ENCODE results near the gene ATP6V0E1.
"Not testable (repeated sequence)": the region's sequence is repeated elsewhere in the genome, so short reads cannot be mapped to it uniquely, and the experiment has no call there.

The ATP6V0E1 gene

DNA sequence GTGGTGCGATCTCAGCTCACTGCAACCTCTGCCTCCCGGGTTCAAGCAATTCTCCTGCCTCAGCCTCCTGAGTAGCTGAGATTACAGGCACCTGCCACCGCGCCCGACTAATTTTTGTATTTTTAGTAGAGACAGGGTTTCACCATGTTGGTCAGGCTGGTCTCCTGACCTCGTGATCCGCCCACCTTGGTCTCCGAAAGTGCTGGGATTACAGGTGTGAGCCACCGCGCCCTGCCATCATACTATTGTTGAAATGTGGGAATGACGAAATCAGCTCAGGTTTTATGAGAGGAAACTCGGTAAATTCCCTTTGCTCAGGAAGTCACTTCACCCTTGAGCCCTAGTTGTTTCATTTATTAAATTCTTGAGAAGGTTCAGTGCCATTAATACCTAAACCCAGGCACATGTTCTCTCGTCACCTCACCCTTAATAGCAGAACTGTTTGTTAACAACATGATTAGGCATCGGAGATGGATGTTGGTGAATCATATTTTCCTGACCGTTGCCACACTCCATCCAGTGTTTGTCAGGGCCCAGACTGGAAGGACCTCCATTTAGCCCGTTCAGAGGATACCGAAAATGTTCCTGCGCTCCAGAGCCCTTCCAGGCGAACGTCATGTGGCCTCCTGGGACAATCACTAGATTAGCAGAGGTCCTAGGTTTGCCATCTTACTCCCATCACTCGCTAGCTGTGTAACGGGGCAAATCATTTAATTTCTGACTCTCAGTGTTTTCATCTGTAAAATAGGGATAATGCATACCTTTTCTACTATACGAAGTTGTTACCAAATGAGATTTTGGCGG is 52.5 kb downstream of the ATP6V0E1 start:
- no peak for DNase-seq (ENCODE audit: low spot score)

DNA sequence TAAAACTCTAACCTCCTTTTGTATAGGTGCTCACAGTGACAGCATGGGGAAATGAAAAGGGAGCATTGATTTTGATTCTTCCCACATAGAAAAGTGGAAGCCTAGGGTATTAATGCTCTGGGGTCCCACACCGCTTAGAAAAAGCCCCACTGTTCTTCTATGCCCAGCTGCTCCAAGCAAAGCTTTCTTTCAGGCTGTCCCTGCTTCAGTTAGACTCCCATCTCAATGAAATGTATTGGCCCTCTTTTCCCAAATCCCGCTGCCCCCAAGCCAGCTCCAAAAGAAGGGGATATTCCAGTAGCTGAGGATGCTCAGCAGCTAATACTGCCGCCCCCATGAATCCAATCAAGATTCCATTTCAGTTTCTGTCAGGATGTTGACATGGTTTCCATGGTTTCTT is 55.6 kb downstream of the ATP6V0E1 start:
- no peak for DNase-seq (ENCODE audit: low spot score)

GRCh38 chr5:173039964-173040363 is 56.4 kb downstream of the ATP6V0E1 start:
- no peak for DNase-seq (ENCODE audit: low spot score)

GRCh38 chr5:173041881-173042762 is 58.6 kb downstream of the ATP6V0E1 start:
- DNase-seq (ENCODE audit: low spot score), result no peak

- DNase-seq (ENCODE audit: low spot score), result no peak
Observed at GRCh38 chr5:173042763-173043107, 59.2 kb downstream of the ATP6V0E1 start.

GRCh38 chr5:173045474-173045873 is 61.9 kb downstream of the ATP6V0E1 start:
- no peak for DNase-seq (ENCODE audit: low spot score)

DNA sequence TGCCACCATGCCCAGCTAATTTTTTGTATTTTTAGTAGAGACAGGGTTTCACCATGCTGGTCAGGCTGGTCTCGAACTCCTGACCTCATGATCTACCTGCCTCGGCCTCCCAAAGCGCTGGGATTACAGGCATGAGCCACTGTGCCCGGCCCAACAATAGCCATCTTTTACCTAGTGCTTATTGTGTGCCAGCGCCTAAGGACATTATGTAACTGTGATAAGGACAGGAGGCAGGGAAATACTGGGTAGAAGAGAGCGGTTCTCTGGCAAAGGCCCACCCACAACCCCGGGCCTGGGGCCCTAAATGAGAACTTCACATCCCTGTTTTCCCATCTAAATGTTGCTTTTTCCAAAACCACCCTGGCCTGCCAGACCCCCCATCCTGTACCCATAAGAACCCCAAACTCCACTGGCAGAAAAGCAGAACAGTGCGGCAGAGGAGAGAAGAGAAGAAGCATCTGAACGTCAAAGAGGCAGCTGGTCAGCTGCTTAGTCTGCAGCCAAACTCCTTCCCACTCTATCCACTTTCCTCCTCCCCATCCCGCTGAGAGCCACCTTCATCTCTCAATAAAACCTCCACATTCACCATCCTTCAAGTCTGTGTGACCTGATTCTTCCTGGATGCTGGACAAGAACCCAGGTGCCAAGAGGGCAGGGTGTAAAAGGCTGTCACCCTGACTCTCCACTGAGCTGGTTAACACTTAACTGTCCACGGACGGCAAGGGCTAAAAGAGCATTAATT is 63.7 kb downstream of the ATP6V0E1 start:
- DNase-seq (ENCODE audit: low spot score), result not testable (repeated sequence)

DNA sequence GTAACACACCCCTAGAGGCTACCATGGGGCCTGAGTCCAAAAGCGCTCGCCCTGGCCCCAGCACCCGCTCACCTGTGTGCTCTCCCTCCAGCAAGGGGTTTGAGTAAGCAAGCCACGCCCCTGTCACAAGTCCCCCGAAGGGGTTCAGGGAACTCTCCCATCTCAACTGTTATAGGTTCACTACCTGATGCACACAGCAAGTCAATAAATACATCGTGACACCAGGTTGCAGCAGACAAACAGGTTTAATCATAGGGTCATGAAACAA is 64.2 kb downstream of the ATP6V0E1 start:
- DNase-seq (ENCODE audit: low spot score), result no peak

DNA sequence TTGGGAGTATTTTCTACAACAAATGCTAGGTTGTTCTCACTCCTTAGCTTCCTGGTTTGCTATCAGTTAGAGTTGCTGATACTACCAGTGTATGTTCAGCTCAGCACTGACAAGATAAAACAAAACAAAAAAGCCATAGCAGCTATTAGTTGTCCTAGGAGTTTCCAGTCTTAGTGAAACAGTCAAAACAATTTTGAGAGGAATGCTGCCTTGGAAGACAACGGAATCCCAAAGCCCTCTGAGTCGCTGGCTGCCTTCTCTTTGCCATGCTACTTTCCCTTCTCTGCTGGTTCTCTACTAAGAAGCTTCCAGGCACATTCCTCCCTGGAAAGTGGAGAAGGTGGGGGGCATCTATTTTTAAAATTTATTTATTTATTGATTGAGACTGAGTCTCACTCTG is 67.2 kb downstream of the ATP6V0E1 start:
- no peak for DNase-seq (ENCODE audit: low spot score)

DNA sequence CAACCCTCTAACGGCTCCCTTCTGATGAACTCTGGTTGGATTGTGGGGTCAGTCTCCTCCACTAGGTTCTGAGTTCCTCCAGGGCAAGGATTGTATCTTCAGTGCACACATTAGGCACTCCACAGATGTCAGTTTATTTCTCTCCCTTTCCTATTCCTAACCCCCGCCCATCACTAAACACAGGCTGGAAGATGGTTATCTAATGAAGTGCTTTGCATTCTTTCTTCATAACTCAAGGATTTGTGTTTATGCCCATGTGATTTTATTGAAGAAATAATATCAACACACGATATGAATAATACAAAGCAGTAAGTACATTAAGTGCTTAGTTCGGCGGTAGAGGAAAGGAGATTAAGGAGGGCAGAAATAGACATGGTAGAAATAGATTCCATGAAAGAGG is 68.2 kb downstream of the ATP6V0E1 start:
- no peak for DNase-seq (ENCODE audit: low spot score)

- no peak for DNase-seq (ENCODE audit: low spot score)
Observed at GRCh38 chr5:173053041-173053440, 69.5 kb downstream of the ATP6V0E1 start.

- DNase-seq (ENCODE audit: low spot score), result no peak
Observed at GRCh38 chr5:173055042-173055721, 71.6 kb downstream of the ATP6V0E1 start.

DNA sequence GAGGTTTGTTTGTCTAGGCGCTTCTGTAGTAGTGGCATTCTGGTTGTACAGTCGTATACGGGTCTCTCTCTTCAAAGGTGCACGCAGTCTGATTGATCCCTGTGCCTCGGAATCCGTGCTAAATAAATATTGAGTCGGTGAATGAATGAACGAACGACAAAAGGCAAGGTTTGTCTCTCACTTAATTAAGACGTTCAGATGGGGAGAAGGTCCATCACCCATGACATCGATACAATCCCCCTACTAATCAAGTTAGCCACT is 72.1 kb downstream of the ATP6V0E1 start:
- DNase-seq (ENCODE audit: low spot score), result no peak

DNA sequence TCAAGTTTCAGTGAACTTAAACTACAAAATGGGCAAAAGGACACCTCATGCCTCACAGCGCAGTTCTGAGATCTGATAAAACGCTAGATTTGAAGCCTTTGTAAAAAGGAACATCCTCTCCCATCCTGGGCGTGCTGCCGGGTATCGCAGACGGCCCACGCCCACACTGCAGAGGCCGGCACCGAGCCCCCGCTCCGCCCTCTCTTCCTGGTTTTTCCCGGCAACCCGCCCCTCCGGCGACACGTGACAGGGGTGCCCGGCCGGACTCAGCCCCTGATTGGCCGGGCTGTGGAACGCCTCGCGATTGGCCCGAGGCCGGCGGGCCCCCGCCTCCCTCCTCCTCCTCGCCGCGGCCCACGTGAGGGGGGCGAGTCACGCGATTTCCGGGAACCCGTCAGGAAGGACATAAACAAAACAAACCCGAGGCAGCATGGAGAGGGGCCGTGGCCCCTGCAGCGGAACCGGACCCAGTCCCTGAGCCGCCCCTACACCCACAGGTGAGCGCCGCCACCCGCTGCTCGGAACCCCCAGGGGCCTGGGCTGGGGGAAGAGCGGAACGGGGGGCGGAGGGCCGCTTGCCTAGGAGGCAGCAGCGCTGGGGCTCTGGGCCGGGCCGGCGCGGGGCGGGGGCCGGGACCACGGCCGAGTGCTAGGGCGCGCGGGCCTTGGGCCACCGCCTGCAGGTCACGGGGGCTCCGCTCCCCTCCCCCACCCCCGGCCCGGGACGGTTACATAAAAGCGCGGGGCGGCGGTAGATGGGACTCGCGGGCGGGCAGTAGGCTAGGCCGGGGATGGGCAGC is 72.6 kb downstream of the ATP6V0E1 start, which contains the start of gene CREBRF:
Gene CREBRF, plus strand, starts transcription at position 370 of the 800 bp plus-strand sequence. CDS start 24,424 bp downstream, outside the sequence.
- DNase-seq (ENCODE audit: low spot score), result peak; percentile 97

DNA sequence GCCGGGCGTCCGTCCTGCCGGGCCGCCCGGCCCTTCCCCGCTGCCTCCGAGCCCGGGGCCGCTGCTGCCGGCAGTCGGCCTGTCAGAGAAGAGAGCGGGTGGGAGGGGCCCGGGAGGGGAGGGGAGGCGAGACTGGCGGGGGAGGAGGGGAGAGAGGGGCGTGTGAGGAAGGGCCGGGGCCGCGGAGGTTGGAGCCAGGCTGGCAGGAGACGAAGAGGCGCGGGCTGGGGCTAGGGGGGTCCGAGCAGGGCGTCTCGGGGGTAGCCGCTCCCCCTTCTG is 73.2 kb downstream of the ATP6V0E1 start:
- DNase-seq (ENCODE audit: low spot score), result no peak

DNA sequence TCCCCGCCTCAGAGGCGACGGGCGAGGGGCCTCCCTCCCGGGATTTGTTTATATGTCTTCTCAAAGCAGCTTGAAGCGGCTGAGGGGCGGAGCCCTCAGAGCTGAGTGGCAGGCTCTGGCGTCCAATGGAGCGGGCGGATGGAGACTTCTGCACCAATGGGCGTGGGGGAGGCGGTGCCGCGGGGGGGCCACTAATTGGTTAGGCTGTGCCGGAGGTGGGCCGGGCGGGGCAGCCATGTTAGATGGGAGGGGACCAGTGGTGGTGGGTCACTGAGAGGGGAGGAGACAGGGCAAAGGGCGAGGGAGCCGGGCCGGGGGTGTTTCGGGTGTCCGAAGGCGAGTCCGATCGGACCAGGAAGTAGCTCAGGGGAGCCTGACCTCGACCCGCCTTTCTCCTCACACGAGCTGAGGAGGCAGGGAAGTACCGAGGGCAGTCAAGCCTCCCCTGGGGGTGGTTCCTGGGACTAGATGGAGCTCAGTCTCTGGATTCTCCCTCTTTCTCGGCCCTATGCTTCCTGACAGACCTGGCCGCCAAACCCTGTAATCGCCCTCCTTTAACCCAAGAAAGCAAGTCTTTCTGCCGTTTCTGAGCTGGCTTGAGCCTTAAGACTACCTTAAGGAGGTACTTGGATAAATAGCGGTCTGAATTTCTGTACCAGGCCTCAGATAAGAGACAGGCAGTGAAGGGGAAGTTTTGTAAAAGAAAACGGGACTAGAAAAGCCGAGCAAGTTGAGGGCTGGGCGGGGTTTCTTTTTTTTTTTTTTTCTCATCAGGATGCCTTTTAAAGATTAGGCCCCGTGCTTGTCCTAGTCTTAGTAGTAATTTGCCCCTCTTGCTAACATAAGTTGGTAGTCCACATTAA is 73.7 kb downstream of the ATP6V0E1 start:
- DNase-seq (ENCODE audit: low spot score), result peak; percentile 98

DNA sequence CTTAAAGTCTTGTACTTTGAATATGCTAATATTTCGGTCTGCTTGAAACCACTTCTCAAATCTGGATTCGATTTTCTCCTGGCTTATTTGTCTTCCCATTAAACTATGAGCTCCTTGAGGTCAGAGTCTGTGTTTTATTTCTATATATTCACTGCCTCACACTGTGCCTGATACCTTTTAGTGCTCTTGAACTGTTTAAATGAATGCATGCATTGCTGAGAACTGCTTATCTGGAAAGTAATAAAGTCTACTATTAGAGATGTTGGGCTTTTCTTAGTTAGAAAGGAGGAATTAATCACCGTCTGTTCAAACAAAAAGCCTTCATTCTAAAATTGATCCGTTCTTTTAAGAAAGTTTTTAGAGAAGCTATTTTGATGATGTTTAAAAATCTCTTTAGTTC is 78.6 kb downstream of the ATP6V0E1 start:
- DNase-seq (ENCODE audit: low spot score), result no peak

GRCh38 chr5:173065155-173065554 is 81.6 kb downstream of the ATP6V0E1 start:
- DNase-seq (ENCODE audit: low spot score), result no peak

DNA sequence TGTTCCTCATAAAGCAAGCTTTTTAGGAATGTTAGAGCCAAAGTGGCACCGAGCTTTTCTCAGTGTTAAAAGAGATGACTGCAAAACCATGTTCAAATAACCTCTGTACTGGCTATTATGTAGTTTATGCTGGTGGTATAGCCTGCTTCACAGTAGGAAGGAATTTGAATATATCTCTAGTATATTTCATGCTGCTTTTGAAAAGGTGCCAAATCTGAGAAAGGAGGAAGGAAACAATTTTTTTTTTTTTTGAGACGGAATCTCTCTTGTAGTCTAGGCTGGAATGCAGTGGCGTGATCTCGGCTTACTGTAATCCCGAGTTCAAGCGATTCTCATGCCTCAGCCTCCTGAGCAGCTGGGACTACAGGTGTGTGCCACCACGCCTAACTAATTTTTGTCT is 86.1 kb downstream of the ATP6V0E1 start:
- DNase-seq (ENCODE audit: low spot score), result no peak

DNA sequence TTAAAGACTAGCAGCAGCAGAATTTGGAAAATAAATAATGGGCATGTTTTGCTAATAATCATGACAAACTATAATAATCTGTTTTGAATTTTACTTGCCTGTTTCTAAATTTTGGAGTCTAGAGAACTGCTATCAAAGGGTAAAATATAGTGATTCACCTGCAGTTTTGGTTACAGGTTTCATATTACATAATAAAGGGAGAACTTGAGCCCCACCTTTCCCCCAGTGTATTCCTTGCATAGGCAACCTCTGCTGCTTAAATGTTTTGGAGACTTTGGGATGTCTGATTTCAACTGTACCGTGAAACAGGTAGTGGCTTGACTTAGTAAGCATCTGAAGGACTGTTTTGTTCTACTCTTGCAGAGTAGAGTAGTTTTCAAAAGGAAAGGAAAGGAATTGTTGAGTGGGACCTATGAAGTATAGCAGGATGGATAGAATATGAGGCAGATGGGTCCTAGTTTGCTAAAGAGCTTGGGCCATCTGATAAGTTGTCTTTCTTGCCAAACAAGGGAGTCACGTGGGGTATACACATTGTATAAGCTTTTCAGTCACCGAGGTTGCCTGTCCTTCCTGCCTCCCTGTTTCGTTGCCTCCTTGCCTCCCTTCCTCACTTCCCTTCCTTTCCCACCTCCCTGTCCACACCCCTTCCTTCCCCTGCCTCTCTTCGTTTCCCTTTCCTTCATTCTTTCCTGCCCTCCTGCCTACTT is 91.7 kb downstream of the ATP6V0E1 start:
- no peak for DNase-seq (ENCODE audit: low spot score)

All from LoVo (cell line).